DMS79 treated with DMSO at 0.1 percent for 48 hours (cell line): ENCODE data around the gene S100A2.
"Not testable (repeated sequence)": the region's sequence is repeated elsewhere in the genome, so short reads cannot be mapped to it uniquely, and the experiment has no call there.

Experiments used
- DNase-seq: peaks from one replicate; lab custom pipeline; 2025; lab: John Stamatoyannopoulos, UW

The S100A2 gene

DNA sequence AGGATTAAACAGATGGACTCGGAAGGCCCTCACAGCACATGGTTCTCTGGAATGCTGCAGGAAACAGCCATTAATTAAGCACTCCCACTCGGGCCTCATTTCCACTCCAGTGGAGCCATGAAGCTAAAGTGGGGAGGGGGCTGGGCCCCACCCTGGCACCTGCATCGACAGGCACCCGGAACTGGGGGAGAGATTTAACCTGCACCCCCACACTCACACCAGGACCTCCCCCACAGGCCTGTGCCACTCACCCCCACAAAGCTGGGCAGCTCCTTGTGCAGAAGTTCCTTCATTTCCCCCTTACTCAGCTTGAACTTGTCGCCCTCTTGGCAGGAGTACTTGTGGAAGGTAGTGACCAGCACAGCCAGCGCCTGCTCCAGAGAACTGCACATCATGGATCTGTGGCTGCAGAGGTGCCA lies 2.2 kb downstream of the S100A2 start:
- DNase-seq: no peak

DNA sequence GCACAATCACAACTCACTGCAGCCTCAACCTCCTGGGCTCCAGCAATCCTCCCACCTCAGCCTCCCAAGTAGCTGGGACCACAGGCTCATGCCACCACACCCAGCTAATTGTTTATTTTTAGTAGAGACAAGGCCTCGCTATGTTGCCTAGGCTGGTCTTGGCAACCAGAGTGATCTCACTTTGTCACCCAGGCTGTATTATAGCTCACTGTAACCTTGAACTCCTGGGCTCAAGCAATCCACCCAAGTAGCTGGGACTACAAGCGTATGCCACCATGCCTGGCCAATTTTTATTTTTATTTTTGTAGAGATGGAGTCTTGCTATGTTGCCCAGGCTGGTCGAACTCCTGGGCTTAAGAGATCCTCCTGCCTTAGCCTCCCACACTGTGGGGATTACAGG lies 3.6 kb downstream of the S100A2 start:
- DNase-seq: not testable (repeated sequence)

DNA sequence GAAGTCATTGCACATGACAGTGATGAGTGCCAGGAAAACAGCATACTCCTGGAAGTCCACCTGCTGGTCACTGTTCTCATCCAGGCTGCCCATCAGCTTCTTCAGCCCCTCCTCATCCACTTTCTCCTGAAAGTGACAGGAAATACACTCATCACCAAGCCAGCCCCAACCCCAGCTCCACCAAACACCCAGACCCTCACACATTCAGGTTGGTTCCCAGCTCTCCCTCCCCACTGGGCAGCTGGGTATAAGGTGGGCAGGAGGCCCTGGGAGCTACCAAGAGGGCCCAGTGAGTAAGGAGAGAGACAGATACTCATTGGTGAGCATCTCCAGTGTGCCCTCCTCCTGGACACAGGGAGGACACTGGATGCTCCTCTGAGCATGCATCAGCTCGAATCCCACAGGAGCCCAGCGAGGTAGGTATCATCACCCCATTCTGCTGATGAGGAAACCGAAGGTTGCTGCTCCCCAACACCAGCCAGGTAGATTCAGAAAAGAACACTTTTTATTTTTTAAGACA lies 4.1 kb downstream of the S100A2 start:
- no peak for DNase-seq

DNA sequence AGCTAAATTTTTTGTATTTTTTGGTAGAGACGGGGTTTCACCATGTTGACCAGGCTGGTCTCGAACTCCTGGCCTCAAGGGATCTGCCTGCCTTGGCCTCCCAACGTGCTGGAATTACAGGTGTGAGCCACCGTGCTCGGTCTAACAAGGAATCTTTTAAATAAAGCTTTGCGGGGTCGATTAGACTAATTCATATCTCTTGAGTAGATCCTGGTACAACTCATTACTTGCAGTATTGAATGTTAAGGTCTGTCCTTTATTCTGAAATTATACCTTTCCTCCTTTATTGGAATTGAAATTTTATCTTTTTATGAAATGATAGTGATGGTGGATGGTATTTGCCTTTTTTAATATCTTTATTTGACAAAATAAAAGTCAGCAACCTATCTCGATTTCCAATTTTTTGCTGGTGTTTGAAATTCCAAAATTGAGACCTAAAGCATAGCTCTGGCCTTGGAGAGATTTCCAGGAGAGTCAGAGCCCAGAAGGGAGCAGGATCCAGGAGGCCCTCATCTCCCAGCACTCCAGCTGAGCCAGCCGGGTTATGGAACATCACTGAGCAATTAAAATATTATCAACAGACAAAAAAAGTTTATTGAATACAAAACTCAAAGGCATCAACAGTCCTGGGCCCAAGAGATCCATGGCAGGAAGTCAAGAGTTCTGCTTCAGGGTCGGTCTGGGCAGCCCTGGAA lies 4.7 kb downstream of the S100A2 start:
- no peak for DNase-seq

DNA sequence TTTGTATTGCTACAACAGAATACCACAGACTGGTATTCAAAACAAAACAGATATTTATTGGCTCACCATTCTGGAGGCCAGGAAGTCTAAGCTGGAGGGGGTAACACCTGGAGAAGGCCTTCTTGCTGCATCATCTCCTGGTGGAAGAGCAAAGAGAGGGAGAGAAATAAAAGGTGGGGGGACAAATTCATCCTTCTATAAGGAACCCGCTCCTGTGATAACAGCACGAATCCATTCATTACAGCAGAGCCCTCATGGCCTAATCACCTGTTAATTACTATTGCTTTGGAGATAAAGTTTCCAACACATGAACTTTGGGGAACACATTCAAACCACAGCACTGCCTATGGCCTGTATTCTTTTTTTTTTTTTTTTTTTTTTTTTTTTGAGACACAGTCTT lies 5.4 kb downstream of the S100A2 start:
- no peak for DNase-seq

DNA sequence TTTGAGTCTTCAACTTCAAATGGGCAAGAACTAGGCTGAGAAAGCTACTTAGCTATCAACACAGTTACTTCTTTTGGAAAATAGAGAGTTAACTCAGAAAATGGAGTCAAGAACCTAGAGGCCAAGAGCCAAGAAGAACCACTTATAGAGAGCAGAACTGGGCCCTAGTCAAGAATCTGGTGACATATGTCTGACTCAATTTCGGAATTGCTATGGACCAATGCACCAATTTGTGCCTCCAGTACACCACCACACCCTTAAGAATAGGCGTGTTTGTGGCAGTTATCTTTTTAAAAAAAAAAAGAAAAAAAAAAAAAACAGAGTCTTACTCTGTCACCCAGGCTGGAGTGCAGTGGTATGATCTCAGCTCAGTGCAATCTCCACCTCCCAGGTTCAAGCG lies 7.8 kb downstream of the S100A2 start:
- no peak for DNase-seq

DNA sequence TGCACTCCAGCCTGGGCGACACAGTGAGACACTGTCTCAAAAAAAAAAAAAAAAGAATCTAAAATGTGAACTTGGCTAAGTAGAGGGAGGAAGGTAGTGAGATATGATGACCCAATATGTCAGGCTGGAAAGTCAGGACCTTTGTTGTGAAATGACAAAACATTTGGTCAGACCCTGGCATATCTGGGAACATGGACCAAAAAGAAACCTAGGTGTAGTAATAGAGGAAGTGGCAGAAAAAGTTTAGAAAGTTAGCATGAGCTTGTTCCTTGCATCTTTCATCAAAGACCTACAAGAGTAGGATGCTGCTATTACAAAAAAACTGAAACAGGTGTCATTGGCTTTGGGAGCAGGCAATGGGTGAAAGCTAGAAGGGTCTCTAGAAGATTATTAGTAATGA lies 9.3 kb downstream of the S100A2 start:
- DNase-seq: no peak

DNA sequence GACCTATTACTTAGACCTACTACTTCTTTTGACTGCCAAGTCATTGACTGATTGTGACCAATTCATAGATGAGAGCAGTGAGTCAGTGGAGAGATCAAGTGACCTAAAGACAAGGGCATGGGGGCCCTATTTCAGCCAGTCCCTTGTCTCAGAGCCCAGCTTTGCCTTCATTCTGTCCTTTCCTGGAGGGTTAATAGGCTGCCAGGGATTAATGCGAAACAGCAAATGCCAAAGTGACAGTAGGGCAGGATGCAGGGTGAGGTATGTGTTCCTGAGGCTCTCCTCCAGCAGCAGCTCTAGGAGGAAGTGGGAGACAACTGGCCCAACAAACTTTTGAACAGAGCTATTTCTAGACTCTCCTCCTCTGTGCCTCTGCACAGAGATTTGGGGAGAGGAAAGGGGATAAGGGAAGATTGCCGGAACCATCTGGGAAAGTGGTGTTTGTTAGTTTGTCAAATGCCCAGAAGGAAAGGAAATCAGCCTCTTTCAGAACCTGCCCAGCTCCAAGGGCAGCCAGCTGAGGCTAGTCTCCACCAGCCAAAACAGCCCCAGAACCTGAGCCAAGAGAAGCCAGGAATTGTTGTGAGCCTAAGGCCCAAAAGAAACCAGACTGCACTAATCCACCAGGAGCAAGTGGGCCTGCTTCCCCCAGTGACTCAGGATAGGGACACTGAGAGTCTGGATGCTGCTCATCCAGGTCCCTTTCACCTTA lies 11.7 kb downstream of the S100A2 start:
- no peak for DNase-seq

DNA sequence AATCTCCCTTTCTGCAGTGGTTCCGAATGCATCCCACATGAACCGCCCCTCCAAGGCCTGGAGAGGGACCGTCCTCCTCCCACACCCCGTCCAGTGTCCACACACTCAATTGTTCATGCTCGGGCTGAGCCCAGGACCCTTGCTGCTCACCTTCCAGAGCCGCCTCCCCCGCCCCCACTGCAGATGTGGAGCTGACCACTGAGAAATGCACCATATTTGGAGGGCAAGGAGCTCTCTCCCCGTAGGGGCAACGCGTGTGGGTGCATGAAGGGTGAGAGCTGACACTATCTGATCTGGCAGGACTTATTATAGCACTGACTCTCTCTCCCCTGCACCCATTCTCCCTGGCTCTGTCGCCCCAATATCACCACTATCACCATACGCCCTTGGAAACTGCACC lies 12.5 kb downstream of the S100A2 start:
- DNase-seq: no peak

DNA sequence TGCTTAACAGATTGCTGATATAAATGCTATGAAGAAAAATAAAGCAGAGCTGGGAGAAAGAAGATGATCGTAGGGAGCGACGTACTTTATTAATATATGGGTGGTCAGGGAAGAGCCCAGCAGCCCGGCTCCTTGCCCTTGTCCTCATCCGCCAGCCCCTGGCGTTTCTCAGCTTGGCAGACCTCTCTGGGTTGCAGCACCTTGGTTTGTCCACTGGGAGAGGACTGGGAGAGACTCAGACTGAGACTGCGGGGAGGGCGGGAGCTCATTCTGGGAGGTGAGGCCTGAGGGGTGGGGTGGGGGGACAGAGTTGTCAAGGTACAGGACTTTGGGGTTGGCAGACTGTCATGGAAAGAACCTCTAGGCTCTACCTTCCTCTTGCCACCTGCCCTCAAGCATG lies 13.3 kb downstream of the S100A2 start:
- no peak for DNase-seq

DNA sequence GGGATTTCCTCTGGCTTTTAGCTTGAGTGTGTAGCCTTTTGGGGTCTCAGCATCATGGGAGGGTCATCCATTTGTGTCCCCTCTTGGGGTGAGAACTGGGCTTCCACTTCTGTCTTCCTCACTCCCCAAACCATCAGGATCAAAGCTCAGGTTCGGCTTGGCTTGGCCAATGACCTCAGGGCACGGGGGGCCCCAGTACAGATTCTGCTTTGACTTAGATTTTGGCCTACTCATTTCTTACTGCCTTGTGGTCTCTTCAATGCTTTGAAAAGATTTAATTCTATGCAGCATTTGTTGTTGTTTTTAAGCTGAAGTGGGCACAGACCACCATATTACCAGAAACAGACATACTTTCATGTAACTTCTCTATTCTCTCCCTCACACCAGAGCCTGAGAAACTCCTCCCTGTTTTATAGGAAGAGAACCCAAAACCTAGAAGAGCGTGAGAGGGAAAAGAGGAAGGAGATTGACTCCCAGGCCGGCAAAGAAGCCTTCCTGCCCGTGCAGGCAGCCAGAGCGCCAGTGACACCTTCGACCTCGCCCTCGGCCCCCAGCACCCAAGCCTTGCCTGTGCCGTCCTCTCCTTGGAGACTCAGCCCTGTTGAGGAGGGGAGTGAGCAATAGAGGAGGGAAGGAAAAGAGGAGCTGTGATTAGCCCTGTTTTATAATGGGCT lies 14.7 kb downstream of the S100A2 start:
- no peak for DNase-seq

DNA sequence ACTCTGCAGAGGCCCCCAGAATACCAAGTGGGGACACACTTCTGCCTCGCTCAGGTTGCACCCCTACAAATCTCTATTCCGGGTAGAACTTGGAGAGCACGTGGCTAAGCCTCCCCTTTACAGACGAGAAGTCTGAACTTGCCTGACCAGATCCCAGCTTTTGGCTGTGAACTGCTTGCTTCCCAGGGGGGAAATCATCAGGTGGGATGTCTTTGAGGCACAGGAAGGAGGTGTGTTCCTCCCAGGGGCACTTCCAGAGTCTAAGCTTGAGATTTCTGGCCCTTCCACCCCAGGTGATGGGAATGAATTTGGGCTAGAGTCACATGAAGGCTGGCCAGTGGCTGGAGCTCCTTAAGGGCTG lies 15.3 kb downstream of the S100A2 start:
- DNase-seq: no peak

DNA sequence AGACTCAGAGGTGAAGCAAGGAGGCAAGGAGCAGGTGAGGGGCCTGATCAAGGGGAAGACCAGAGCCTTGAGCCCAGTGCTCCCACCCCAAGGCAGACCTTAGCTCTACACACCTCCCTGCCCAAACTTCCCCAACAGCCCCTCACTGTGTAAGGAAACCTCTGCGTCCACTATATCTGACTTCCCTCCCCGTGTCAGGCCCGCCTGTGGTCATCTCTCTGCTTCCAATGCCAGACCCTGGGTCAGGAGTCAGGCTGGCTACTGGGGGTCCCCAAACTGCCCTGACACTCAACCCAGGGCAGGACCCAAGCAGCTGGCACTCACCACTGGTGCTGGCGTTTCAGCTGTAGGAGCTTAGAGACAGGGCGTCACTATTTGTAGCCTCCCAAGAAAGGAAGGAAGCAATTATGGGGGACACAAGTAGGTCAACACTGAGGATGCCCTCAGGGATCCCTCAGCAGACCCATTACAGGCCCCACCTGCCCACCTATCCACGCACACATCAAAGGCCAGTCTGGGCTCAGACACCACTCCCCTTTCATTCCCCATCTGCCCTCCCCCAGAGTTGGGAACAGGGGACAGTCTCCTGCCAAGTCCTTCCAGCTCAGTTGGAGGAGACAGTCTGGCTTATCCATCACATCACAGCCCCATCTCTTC lies 15.8 kb downstream of the S100A2 start:
- DNase-seq: no peak

DNA sequence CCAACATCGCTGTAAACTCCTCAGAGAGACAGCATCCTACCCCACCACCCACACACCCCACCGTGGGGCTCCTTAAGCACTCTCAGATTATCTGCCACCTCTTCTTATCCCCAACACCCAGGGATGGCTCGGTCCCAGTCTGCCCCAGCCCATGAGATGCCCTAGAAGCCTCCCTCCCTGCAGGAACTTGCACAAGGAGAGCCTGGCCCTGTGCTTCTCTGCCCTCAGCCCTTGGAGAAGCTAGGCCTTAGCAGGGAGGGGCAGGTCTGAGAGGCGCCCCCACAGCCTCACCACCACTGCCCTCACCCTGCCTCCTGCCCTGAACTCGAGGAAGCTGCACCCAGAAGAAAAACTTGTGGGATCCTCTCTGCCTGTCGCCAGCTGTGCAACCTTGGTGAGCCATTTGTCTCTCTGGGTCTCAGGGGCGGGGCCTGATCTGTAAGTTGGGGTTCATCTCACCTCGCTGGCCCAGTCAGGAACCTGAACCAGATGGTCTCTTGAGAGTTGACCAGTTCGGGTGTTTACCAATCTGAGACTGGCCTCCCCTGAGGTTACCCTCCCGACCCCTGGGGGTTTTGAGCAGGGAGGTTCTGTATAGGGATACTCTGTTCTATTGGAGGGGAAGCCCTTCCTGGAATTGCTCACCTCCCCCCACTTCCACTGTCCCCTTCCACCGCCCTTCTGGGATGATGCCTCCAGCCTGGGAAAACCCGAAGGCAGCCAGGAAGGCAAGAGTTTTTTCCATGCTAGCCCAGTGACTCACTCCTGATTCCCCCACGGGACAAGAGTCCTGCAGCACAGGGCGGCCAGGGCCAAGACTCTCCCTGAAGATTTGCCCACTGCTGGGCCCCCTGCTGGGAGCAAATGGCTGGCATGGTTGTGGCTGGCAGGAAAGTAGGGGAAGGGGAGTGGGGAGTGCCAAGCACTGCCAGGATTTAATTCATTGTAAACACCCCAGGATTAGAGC lies 16.6 kb downstream of the S100A2 start, which contains the start of gene S100A3:
S100A3 (minus strand) TSS at position 537 of the 967 bp plus-strand sequence. CDS start 773 bp downstream, outside the sequence.
- DNase-seq: no peak

DNA sequence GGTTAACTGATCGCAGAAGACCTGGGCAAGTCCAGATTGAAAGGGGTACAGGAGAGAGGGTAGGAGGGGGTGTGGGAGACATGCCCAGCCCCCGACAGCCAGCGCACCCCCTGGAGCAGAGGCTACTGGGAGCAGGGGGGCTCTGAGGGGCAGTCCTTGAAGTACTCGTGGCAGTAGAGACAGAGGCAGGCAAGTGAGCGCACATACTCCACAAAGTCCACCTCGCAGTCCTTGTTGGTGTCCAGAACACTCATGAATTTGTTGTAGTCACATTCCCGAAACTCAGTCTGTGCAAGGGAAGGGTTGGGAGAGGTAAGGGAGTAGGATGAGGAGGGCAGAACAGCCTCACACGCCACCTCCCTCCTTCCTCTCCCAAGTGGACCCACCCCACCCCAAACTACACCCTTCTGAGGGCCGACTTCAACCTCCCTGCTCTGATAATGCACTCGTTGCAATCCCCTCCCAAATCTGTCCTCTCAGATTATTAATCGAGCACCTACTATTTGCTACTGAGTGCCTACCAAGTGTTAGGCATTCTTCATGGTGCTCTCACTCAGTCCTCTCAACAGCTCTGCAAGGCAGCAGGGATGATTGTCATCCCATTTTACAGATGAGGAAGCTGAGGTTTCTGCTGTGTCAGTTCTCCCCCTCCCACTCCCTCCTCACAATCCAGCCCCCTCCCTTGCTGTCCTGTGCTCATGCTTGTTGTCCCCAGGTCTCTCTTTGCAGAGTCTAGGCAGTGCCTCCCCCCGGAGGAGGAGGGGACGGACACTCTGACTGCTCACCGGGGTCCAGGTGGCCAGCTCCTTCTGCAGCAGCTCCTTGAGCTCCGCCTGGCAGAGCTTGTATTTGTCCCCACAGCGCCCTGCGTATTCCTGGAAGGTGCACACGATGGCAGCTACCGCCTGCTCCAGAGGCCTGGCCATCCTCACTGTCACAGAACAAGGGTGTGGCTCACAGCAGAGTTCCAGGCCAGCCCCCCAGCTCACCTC lies 17.8 kb downstream of the S100A2 start:
- no peak for DNase-seq

DNA sequence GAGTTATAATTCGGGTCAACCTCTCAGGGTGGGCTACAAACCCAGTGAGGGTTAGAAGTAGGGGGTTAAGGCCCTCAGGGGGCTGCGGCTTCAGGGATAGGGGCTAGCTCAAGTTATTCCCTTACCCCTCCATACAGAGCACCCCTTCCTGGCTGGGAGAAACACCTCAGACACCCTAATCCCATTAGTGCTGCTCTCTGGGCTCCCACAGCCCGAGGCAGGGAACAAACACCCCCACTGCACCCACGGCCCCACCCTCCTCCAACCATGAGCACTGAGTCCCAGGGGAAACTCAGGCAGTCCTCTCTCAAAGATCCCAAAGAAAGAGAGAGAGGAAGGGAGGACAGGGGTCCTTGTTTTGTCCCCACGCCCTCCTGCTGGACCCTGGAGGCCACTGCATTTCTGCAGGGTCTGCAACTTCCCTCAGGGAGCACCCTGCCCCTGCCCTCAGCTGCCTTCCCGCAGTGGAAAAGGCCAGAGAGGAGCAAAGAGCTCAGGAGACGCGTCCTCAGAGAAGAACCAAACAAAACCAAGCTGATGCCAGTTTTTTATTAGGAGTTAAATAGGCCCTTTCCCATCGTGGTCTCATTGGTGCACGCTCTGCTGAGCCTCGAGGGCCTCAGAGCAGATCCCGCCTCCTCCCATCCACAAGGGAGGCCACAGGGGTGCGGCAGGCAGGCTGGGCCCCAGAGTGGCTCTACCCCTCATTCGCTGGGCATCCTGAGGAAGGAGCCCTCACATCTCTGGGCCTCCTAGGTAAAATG lies 18.7 kb downstream of the S100A2 start:
- DNase-seq: peak; percentile 94

DNA sequence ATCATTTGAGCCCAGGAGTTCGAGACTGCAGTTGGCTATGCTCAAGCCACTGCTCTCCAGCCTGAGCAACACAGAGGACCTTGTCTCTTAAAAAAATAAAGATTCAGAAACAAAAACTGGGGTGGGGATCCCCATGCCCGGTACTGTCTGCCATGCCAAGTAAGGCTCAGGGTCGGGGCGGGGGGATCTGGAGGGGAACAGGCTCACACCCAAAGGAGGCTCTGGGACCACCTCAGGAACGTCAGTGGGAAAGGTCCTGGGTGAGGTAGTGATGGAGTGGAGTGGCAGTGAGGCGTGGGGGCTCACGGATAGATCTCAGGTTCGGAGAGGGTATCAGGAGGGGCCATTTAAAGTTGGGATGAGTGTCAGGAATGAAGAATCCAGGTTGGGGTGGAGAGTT lies 19.3 kb downstream of the S100A2 start:
- DNase-seq: no peak

DNA sequence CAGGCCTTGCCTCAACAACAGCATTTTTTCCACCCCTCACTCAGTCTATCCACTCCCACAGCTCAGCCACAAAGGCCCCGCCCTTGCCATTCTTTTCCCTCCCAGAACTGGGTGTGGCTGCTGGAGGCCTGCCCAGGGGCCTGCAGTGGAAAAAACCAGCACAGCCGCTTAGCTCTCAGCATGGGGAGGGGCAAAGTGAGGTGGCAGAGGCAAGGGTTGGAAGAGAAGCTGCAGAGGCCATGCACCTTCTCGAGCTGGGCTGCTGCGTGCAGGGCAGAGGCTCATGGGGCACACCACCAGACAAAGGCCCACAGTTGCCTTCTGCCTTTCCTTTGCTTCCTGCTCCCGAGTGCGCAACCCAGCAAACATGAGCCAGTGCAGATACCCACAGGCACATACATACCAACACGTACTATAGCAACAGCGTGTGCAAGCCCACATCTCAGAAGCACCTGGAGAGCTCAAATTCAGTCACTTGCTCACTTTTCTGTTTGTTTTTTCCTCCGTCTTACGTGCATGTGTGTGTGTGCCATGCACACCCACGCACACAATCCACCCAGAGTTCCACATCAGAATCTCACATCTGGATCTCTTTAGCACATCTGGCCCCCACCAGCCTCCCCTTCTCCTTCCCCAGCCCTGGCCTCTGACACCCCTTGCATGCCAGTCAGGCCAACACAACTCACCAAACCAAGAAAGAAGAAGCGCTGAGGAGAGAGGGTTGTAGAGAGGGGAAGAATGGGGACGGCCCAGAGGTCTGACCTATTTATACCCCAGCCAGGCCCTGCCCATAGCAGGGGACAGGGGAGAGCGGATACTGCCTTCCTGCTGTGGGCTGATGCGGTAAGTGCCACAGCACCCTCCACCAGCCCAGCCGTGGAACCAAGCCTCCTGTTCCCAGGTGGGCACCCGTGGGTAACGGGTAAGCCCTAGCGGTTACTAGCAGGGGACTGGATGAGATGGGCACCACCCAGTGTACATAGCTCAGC lies 20.3 kb downstream of the S100A2 start, which contains the start of gene S100A4:
S100A4 (minus strand) TSS at position 740 of the 989 bp plus-strand sequence. CDS start 1,012 bp downstream, outside the sequence.
- peak; percentile 93 for DNase-seq
